ENCODE data around the gene MYBPC1. TPM values are rescaled to one million over a fixed set of nuclear protein-coding genes. Genes with fewer than 3 reads are reported as not detected.

The MYBPC1 gene
- total and polyA plus RNA-seq, 2 of the 13 experiments (the other 11 are each of a cell fraction or from before 2014, with no cell fraction given) = 0.31 to 0.53 TPM

GRCh38 chr12:101696251-101697196 lies 101.8 kb downstream of the MYBPC1 start (continued):
- TF ChIP-seq NONO (IDR thresholded peaks at IDR 0.05) (no peak), NONO (CRISPR knock-in tag; conservative IDR thresholded peaks at IDR 0.05) (0 out of 2 replicates have a peak, but pooled peaks have one; percentile 22), ZNF326 (CRISPR knock-in tag; IDR thresholded peaks at IDR 0.05; ENCODE audit: borderline replicate concordance) (no peak), ZBTB38 (CRISPR knock-in tag; IDR thresholded peaks at IDR 0.05) (0 out of 2 replicates have a peak, but pooled peaks have one; percentile 14), NCOA2 (CRISPR knock-in tag; IDR thresholded peaks at IDR 0.05) (peak; percentile 62), SMARCE1 (IDR thresholded peaks at IDR 0.05; ENCODE audit: borderline replicate concordance) (no peak), RNF2 (conservative IDR thresholded peaks at IDR 0.05; ENCODE audit: low read depth) (no peak), GLMP (CRISPR knock-in tag; IDR thresholded peaks at IDR 0.05; ENCODE audit: borderline replicate concordance) (no peak), RNF219 (CRISPR knock-in tag; IDR thresholded peaks at IDR 0.05) (no peak), ZBTB44 (CRISPR knock-in tag; IDR thresholded peaks at IDR 0.05) (no peak), ZNF891 (CRISPR knock-in tag; IDR thresholded peaks at IDR 0.05) (no peak), TRIM24 (CRISPR knock-in tag; IDR thresholded peaks at IDR 0.05) (no peak), ATF2 (CRISPR knock-in tag; IDR thresholded peaks at IDR 0.05) (no peak), AGO1 (IDR thresholded peaks at IDR 0.05; ENCODE audit: low read depth, low read length, poor library complexity, severe bottlenecking) (no peak), ZNF589 (CRISPR knock-in tag; conservative IDR thresholded peaks at IDR 0.05) (no peak; the same call in 1 of the 2 replicates), FUBP1 (CRISPR knock-in tag; IDR thresholded peaks at IDR 0.05; ENCODE audit: borderline replicate concordance) (no peak), ZNF782 (CRISPR knock-in tag; IDR thresholded peaks at IDR 0.05; ENCODE audit: borderline replicate concordance) (no peak), SPEN (CRISPR knock-in tag; IDR thresholded peaks at IDR 0.05; ENCODE audit: low read depth) (peak; percentile 34; the same call in 1 of the 2 replicates), ZNF354B (CRISPR knock-in tag; IDR thresholded peaks at IDR 0.05) (no peak)
